ENCODE data around the gene NVL. TPM values are rescaled to one million over a fixed set of nuclear protein-coding genes. Genes with fewer than 3 reads are reported as not detected.
A peak's percentile ranks its signal among the peaks of the same experiment; 100 is the strongest.

The NVL gene
- total RNA-seq, 2 experiments from 2014 or later: 44.1 to 52.7 TPM

GRCh38 chr1:224289396-224289795, 40.6 kb downstream of the NVL start:
- Mint-ChIP-seq H3K36me3 (peaks cover 23% of the 10 kb centered on the region), H3K27ac (no peak overlapping the region), H3K4me1 (peaks cover 3% of the 10 kb centered on the region), H3K4me3 (no peak overlapping the region), H3K9me3 (no peaks in the 10 kb centered on the region), H3K27me3 (no peaks in the 10 kb centered on the region)
- POLR2A ChIA-PET: no interaction called here
- ATAC-seq (ENCODE audit: low read depth) (no peak), DNase-seq (no peak)

DNA sequence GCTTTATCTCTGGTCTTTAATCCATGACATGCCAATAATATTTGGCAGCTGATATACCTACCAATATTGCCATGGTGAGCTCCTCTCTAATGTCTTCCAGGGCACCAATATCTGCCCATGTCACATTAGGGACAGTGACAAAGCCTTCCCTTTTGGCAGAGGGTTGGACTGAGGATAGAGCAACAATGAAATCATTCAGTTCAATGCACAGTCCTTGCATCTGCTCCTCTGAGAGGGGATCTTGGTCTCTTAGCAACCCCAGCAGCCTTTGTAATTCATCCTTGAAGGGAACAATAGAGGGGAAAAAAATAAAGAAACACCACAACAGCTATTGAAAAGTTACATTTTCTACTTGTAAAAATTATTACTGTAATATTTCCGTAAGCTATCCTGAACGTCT, 42.3 kb downstream of the NVL start:
- H3K9me3 Mint-ChIP-seq: no peaks in the 10 kb centered on the region
- no peak for DNase-seq
- no peak overlapping the region for H3K4me3 Mint-ChIP-seq
- H3K36me3 Mint-ChIP-seq: peaks cover 20% of the 10 kb centered on the region
- peaks cover 3% of the 10 kb centered on the region for H3K4me1 Mint-ChIP-seq
- H3K27me3 Mint-ChIP-seq: no peaks in the 10 kb centered on the region
- ATAC-seq (ENCODE audit: low read depth): no peak
- POLR2A ChIA-PET: no interaction called here
- no peak overlapping the region for H3K27ac Mint-ChIP-seq

DNA sequence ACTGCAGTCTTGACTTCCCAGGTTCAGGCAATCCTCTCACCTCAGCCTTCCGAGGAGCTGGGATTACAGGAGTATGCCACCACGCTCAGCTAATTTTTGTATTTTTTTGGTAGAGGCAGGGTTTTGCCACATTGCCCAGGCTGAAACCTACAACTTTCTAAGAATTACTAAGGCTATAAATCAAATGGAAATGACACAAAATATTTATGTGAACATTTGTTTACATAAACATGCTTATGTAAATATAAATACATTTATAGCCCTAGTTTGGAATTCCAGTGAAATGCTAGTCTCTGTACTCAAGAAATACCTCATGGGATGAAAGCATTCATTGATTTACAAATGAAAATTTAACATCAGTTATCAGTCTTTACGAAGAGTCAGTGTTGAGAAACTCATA, 47.8 kb downstream of the NVL start:
- peaks cover 6% of the 10 kb centered on the region for H3K4me1 Mint-ChIP-seq
- H3K9me3 Mint-ChIP-seq: no peaks in the 10 kb centered on the region
- H3K4me3 Mint-ChIP-seq: no peak overlapping the region
- ATAC-seq (ENCODE audit: low read depth) (no peak), DNase-seq (no peak)
- peaks cover 25% of the 10 kb centered on the region for H3K36me3 Mint-ChIP-seq
- H3K27ac Mint-ChIP-seq: no peak overlapping the region
- H3K27me3 Mint-ChIP-seq: no peaks in the 10 kb centered on the region
- POLR2A ChIA-PET: interaction anchor here (0.5 kb wide), 1 partner anchor 86 kb away, joined by 4 read pairs; no protein-coding TSS in a partner anchor

GRCh38 chr1:224276771-224277487, 53.0 kb downstream of the NVL start:
- no peaks in the 10 kb centered on the region for H3K9me3 Mint-ChIP-seq
- H3K36me3 Mint-ChIP-seq: peaks cover 13% of the 10 kb centered on the region
- H3K27ac Mint-ChIP-seq: no peak overlapping the region
- H3K4me3 Mint-ChIP-seq: no peak overlapping the region
- peaks cover 3% of the 10 kb centered on the region for H3K4me1 Mint-ChIP-seq
- H3K27me3 Mint-ChIP-seq: no peaks in the 10 kb centered on the region
- ATAC-seq (ENCODE audit: low read depth): no peak
- POLR2A ChIA-PET: no interaction called here
- DNase-seq: no peak

GRCh38 chr1:224274970-224275626, 54.9 kb downstream of the NVL start:
- DNase-seq: no peak
- H3K27ac Mint-ChIP-seq: no peak overlapping the region
- H3K4me1 Mint-ChIP-seq: peaks cover 3% of the 10 kb centered on the region

GRCh38 chr1:224273641-224274040, 56.3 kb downstream of the NVL start:
- Mint-ChIP-seq H3K27me3 (no peaks in the 10 kb centered on the region), H3K36me3 (peaks cover 26% of the 10 kb centered on the region), H3K27ac (no peak overlapping the region), H3K9me3 (no peaks in the 10 kb centered on the region), H3K4me3 (no peak overlapping the region), H3K4me1 (peaks cover 3% of the 10 kb centered on the region)
- ATAC-seq (ENCODE audit: low read depth): no peak
- POLR2A ChIA-PET: no interaction called here
- DNase-seq: no peak

More at GRCh38 chr1:224274970-224275626, 54.9 kb downstream of the NVL start:
- no peaks in the 10 kb centered on the region for H3K27me3 Mint-ChIP-seq
- POLR2A ChIA-PET: no interaction called here
- no peaks in the 10 kb centered on the region for H3K9me3 Mint-ChIP-seq
- peaks cover 15% of the 10 kb centered on the region for H3K36me3 Mint-ChIP-seq
- no peak for ATAC-seq (ENCODE audit: low read depth)
- no peak overlapping the region for H3K4me3 Mint-ChIP-seq

- ATAC-seq (ENCODE audit: low read depth) (no peak), DNase-seq (no peak)
- H3K27me3 Mint-ChIP-seq: no peaks in the 10 kb centered on the region
- H3K9me3 Mint-ChIP-seq: no peaks in the 10 kb centered on the region
- POLR2A ChIA-PET: no interaction called here
- H3K4me3 Mint-ChIP-seq: no peak overlapping the region
- H3K4me1 Mint-ChIP-seq: peaks cover 10% of the 10 kb centered on the region
- H3K36me3 Mint-ChIP-seq: peaks cover 18% of the 10 kb centered on the region
- no peak overlapping the region for H3K27ac Mint-ChIP-seq
Observed at GRCh38 chr1:224271106-224271505, 58.9 kb downstream of the NVL start.

GRCh38 chr1:224267925-224268324, 62.0 kb downstream of the NVL start:
- Mint-ChIP-seq H3K4me3 (no peak overlapping the region), H3K27me3 (no peaks in the 10 kb centered on the region), H3K9me3 (no peaks in the 10 kb centered on the region), H3K4me1 (peaks cover 15% of the 10 kb centered on the region), H3K27ac (no peak overlapping the region), H3K36me3 (peaks cover 22% of the 10 kb centered on the region)
- ATAC-seq (ENCODE audit: low read depth): no peak
- DNase-seq: no peak
- POLR2A ChIA-PET: interaction anchor here (0.7 kb wide), 1 partner anchor 85 kb away, joined by 4 read pairs; the partner anchor contains the start of gene DEGS1

DNA sequence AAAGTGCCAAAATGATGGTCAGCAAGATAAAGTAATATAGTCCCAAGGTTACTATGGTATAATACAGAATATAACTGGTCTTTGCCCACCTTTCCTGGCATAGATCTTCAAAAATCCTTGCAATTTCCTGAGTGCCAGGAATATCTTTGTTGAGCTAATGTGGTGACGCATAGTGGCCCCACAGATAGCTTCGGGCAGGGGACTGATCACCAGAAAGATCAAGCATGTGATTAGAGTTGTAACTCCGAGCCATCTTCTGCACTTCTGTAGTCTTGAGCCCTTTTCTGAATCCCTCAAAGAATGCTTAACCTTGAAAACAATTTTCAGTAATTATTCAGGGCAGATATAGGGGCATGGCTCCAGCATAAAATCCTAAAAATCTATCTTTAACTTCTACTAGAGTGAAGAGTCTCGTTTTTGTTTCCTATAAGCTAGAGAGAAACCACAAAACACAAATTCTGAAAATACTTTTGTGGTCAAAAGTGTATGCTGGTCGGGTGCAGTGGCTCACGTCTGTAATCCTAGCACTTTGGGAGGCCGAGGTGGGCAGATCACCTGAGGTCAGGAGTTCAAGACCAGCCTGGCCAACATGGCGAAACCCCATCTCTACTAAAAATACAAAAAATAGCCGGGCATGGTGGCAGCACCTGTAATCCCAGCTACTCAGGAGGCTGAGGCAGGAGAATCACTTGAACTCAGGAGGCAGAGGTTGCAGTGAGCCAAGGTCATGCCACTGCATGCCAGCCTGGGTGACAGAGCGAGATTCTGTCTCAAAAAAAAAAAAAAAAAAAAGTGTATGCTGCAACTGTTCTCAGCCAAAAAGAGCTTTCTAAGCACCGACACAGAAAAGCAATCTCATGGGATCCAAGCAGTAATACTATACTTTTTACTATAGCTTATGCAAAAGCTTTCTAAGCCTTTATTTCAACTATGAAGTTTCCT, 62.8 kb downstream of the NVL start:
- peaks cover 30% of the 10 kb centered on the region for H3K36me3 Mint-ChIP-seq
- H3K4me1 Mint-ChIP-seq: peaks cover 23% of the 10 kb centered on the region
- H3K9me3 Mint-ChIP-seq: no peaks in the 10 kb centered on the region
- peak; percentile 32 for ATAC-seq (ENCODE audit: low read depth)
- no peaks in the 10 kb centered on the region for H3K27me3 Mint-ChIP-seq
- POLR2A ChIA-PET: interaction anchor here (0.7 kb wide), 2 partner anchors 49 to 84 kb away, joined by 4 read pairs; partner anchors contain the start of gene DEGS1
- DNase-seq: no peak
- no peak overlapping the region for H3K4me3 Mint-ChIP-seq
- no peak overlapping the region for H3K27ac Mint-ChIP-seq

DNA sequence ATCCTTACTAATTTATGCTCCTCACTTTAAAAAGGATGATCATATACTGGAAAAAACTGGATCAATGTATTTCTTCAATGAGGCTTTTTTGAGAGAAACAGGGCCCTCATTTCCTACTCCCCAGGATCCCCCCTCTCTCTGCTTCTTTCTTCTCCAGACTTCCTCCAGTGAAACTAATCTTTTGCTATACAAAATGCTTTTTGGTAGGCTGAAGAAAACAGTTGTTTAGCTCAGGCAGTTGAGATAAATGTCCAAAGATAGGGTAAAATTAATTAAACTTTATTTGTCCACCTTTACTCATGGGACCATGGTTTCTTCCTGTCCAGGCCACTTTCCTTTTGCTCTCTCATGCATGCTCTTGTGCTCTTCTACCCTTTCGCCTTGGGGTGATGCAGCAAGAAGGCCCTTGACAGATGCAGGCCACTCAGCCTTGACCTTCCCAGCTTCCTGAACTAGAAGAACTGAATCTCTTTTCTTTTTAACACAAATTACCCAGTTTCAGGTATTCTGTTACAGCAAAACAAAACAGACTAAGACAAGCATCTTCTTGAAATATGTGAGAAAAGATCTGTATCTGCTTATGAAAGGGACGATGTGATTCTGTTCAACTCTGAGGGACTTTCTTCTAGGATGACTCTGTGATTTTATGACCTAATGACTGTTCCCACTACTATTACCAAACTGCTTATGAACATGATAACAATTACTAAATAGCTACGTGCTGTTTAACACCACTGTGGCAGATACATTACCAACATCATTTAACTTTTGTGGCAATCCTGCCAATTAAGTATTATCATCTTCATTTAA, 63.7 kb downstream of the NVL start:
- DNase-seq (no peak), ATAC-seq (ENCODE audit: low read depth) (no peak)
- H3K9me3 Mint-ChIP-seq: no peaks in the 10 kb centered on the region
- no peak overlapping the region for H3K4me3 Mint-ChIP-seq
- H3K4me1 Mint-ChIP-seq: peaks cover 28% of the 10 kb centered on the region
- no peak overlapping the region for H3K27ac Mint-ChIP-seq
- H3K27me3 Mint-ChIP-seq: no peaks in the 10 kb centered on the region
- POLR2A ChIA-PET: interaction anchor here (0.7 kb wide), 1 partner anchor 50 kb away, joined by 4 read pairs; no protein-coding TSS in a partner anchor
- peaks cover 30% of the 10 kb centered on the region for H3K36me3 Mint-ChIP-seq

DNA sequence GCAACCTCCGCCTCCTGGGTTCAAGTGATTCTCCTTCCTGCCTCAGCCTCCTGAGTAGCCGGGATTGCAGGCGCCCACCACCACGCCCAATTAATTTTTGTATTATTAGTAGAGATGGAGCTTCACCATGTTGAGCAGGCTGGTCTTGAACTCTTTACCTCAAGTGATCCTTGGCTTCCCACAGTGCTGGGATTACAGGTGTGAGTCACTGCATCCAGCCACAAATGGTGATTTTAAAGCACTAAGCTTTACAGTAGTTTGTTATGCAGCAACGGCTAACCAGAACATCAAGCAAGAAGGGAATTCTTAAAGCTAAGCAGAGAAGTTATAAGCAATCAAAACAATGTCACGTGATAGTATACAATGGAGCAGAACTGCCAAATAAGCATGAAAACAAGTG, 65.7 kb downstream of the NVL start:
- POLR2A ChIA-PET: no interaction called here
- no peak overlapping the region for H3K4me3 Mint-ChIP-seq
- H3K27ac Mint-ChIP-seq: no peak overlapping the region
- no peaks in the 10 kb centered on the region for H3K27me3 Mint-ChIP-seq
- H3K36me3 Mint-ChIP-seq: peaks cover 28% of the 10 kb centered on the region
- ATAC-seq (ENCODE audit: low read depth) (no peak), DNase-seq (no peak)
- no peaks in the 10 kb centered on the region for H3K9me3 Mint-ChIP-seq
- H3K4me1 Mint-ChIP-seq: peaks cover 32% of the 10 kb centered on the region

DNA sequence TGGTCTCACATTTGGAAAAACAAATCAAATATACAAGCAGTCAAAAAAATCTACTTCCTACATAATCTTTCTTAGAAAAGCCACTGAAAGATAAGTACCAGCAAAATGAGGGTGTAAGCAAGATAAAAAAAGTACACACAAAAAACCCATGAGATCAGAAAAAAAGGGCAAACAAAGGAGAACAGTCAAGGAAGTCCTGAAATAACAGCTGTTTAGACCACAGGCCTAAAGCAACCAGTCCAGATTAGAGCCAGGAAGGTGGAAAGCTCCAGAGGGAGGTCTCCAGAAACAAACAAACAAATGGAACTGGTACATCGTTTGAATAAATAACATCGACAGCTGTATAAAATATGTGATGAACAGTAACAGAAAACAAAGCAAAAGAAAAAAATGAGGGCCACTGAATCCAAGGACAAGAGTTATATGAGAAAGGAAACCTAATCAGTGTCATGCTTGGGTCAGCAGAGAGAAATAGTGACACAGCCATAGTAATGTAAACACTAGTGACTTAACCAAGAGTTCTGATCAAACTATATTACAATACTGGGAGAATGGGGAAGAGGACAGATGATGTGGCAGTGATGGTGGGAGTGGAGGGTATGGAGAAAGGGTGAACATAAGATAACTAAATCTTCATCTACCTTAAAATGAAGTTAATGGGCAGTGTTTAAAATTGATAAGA, 67.5 kb downstream of the NVL start:
- POLR2A ChIA-PET: interaction anchor here (1.2 to 1.9 kb wide), 2 partner anchors 17 to 79 kb away, joined by 4 to 8 read pairs; partner anchors contain the start of gene DEGS1

More for the DNA sequence above, 67.5 kb downstream of the NVL start:
- DNase-seq: no peak
- H3K4me1 Mint-ChIP-seq: peaks cover 30% of the 10 kb centered on the region
- ATAC-seq (ENCODE audit: low read depth): peak; percentile 48
- H3K27me3 Mint-ChIP-seq: no peaks in the 10 kb centered on the region
- peak overlapping the region; percentile 81 for H3K27ac Mint-ChIP-seq
- H3K9me3 Mint-ChIP-seq: no peaks in the 10 kb centered on the region
- H3K4me3 Mint-ChIP-seq: peak overlapping the region; percentile 57
- H3K36me3 Mint-ChIP-seq: peaks cover 24% of the 10 kb centered on the region
